Coronary artery (tissue), 2 donors: ENCODE measurements around the gene VEGFB.
A peak's percentile ranks its signal among the peaks of the same experiment; 100 is the strongest.

ENCODE experiments used
- DNase-seq: peaks from one replicate; pipeline ENCODE4 v3.0.0-alpha.2; 2017; ENCODE audit warnings: low spot score
- H3K27ac ChIP-seq, 2 donors: fragments of 200-600 bp; sonication (generic); one replicate each; pipeline ENCODE4 v1.5.1; 2016 to 2019
- H3K4me3 ChIP-seq: fragments of 200-600 bp; sonication (generic); 2 replicates; pipeline ENCODE4 v1.5.1; 2016; ENCODE audit warnings: mild to moderate bottlenecking, moderate library complexity
- CTCF ChIP-seq: fragments of 200-600 bp; sonication (generic); IDR thresholded peaks from one replicate; pipeline ENCODE4 v1.5.1; 2019; ENCODE audit warnings: antibody characterized with exemption

The VEGFB gene

GRCh38 chr11:64285885-64286800, 51.8 kb downstream of the VEGFB start:
- Histone ChIP-seq H3K27ac (peak overlapping the region; percentile 89 to 97), H3K4me3 (peak overlapping the region; percentile 84)
- TF ChIP-seq CTCF, result no peak
- DNase-seq, result no peak

GRCh38 chr11:64286801-64287159, 52.4 kb downstream of the VEGFB start:
- Histone ChIP-seq H3K4me3 (no peak overlapping the region), H3K27ac (no peak overlapping the region)
- DNase-seq, result no peak
- TF ChIP-seq CTCF, result no peak

- TF ChIP-seq CTCF, result no peak
- DNase-seq, result no peak
- no peak overlapping the region for H3K27ac ChIP-seq
- H3K4me3 ChIP-seq, result no peak overlapping the region
Measured at GRCh38 chr11:64287676-64288352, 53.4 kb downstream of the VEGFB start.

- no peak for DNase-seq
- no peak overlapping the region for H3K27ac ChIP-seq
- H3K4me3 ChIP-seq, result no peak overlapping the region
- no peak for TF ChIP-seq CTCF
Measured at GRCh38 chr11:64288353-64288750, 54.0 kb downstream of the VEGFB start.
